BJ (cell line): ENCODE measurements around the gene KLF15. TPM values are rescaled to one million over a fixed set of nuclear protein-coding genes. Genes with fewer than 3 reads are reported as not detected.
A peak's percentile ranks its signal among the peaks of the same experiment; 100 is the strongest.

ENCODE experiments used
- CTCF ChIA-PET: fragments of 350-600 bp; formaldehyde crosslinking; extraction: SDS; loops from one replicate; lab custom pipeline; 2021; ENCODE audit warnings: antibody characterized with exemption, inconsistent platforms; lab: Yijun Ruan, JAX
- POLR2A ChIA-PET: fragments of 300-600 bp; sonication (Branson Sonifier 250); formaldehyde crosslinking; extraction: SDS; loops from one replicate; lab custom pipeline; 2021; ENCODE audit warnings: antibody characterized with exemption; lab: Charles Lee
- DNase-seq: peaks from one replicate; pipeline ENCODE4 v3.0.0-alpha.2; 2011; ENCODE audit warnings: low read depth
- H3K27me3 ChIP-seq: 2 replicates; pipeline ENCODE4 v1.6.0; 2011; ENCODE audit warnings: low read length; ENCODE audit not compliant: control insufficient read depth, insufficient read depth
- H3K36me3 ChIP-seq: 2 replicates; pipeline ENCODE4 v1.5.1; 2011; ENCODE audit warnings: low read length; ENCODE audit not compliant: control insufficient read depth, insufficient read depth
- H3K4me3 ChIP-seq: 2 replicates; pipeline ENCODE4 v1.5.1; 2011; ENCODE audit warnings: low read depth, mild to moderate bottlenecking, control low read depth, low read length
- polyA plus RNA-seq: library from polyadenylated mRNA; depleted of rRNA; stranded (reverse); fragments of >200 nt; gene quantifications from 2 replicates; pipeline ENCODE4 v1.2.3, GENCODE V29; 2011
- TF ChIP-seq, protein P1 (sequence below): IDR thresholded peaks from 2 replicates; pipeline ENCODE4 v1.5.1; 2011; ENCODE audit warnings: low read depth, mild to moderate bottlenecking, control low read depth, inconsistent platforms, low read length, moderate library complexity; ENCODE audit not compliant: insufficient read depth

Gene KLF15
- polyA plus RNA-seq, 1 experiment, result 0.44 TPM

DNA sequence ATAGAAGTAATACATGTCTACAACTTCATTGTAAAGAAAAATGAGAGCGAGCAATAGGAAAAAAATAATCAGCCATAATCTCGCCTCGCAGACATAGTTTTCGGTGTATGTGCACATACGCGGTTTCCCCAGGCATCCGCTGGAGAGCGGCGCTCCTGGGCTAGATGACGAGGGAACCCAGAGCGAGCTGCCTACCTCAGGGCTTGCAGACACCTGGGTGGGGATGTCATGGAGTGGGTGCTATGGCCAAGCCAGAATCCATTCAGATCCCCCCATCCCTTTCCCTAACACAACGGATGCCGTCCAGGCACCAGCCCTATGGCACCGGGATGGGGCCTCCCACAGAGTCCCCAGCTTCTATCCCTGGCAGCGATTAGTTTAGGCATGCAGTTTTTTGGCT lies 33.0 kb upstream of the KLF15 start:
- ChIA-PET CTCF (interaction anchor here (1.0 to 6.1 kb wide), 10 partner anchors 9 to 290 kb away, joined by 3 to 53 read pairs (median 6); no protein-coding TSS in a partner anchor), POLR2A (no interaction called here)
- Histone ChIP-seq H3K27me3 (peaks cover 15% of the 10 kb centered on the region), H3K4me3 (no peak overlapping the region), H3K36me3 (no peaks in the 10 kb centered on the region)
- DNase-seq, result no peak
- TF ChIP-seq, protein P1, sequence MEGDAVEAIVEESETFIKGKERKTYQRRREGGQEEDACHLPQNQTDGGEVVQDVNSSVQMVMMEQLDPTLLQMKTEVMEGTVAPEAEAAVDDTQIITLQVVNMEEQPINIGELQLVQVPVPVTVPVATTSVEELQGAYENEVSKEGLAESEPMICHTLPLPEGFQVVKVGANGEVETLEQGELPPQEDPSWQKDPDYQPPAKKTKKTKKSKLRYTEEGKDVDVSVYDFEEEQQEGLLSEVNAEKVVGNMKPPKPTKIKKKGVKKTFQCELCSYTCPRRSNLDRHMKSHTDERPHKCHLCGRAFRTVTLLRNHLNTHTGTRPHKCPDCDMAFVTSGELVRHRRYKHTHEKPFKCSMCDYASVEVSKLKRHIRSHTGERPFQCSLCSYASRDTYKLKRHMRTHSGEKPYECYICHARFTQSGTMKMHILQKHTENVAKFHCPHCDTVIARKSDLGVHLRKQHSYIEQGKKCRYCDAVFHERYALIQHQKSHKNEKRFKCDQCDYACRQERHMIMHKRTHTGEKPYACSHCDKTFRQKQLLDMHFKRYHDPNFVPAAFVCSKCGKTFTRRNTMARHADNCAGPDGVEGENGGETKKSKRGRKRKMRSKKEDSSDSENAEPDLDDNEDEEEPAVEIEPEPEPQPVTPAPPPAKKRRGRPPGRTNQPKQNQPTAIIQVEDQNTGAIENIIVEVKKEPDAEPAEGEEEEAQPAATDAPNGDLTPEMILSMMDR, result no peak

DNA sequence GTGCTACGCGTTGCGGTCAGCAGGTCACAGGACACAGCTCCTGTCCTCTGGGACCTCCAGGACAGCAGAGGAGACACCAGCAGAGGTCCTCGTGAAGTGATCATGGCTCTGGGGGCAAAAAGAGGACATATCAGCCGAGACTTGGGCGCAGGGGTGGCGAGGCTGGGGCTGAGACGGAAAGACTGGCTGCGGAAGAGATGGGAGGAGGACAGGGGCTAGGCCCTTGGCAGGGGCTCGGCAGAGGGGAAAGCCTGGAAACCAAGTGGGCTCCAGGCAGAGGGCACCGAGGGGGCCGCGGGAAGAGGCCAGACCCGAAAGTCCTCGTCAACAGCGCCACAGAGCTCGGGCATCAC lies 32.6 kb upstream of the KLF15 start:
- DNase-seq, result no peak

DNA sequence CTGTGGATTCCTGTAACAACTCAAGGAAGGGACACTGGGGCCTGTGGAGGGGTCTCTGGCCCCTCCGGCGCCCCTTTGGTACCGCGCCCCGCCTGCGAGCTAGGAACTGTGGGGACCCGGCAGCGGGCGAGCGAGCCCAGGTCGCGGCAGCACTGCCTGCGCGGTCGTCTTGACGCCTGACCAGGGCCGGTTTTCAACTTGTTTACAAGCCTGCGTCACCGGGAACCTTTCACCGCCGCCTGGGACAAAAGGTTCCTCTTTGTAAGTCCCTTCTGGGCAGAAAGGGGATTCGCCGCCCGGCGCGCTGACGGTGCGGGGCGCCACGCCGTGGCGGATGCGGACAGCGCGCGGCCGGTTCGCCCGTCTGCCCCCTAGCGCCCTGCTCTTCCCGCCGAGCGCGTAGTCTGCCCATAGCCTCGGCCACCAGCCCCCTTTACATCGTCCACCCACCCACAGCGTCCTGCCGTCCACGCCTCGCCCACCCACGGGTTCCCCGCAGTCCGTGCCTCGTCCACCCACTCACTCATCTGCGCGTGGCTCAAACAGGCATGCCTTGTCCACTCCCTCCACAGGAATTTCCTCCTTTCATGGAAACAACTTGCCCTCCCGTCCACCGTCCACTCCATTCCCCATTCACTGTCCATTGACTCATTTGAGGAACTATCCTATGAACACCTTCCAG lies 32.0 kb upstream of the KLF15 start:
- TF ChIP-seq, protein P1, result peak; percentile 76
- Histone ChIP-seq H3K4me3 (peak overlapping the region; percentile 41), H3K27me3 (peaks cover 12% of the 10 kb centered on the region), H3K36me3 (no peaks in the 10 kb centered on the region)
- ChIA-PET CTCF (interaction anchor here (0.6 to 6.1 kb wide), 24 partner anchors 10 to 282 kb away, joined by 3 to 53 read pairs (median 4); no protein-coding TSS in a partner anchor), POLR2A (interaction anchor here (0.7 kb wide), 1 partner anchor 15 kb away, joined by 5 read pairs; no protein-coding TSS in a partner anchor)
- DNase-seq, result peak; percentile 19

More for the DNA sequence above, 32.6 kb upstream of the KLF15 start:
- TF ChIP-seq, protein P1, result no peak
- H3K27me3 ChIP-seq, result peaks cover 15% of the 10 kb centered on the region
- ChIA-PET POLR2A (no interaction called here), CTCF (interaction anchor here (1.0 to 6.1 kb wide), 13 partner anchors 10 to 290 kb away, joined by 3 to 53 read pairs (median 4); no protein-coding TSS in a partner anchor)
- H3K36me3 ChIP-seq, result no peaks in the 10 kb centered on the region
- H3K4me3 ChIP-seq, result no peak overlapping the region

DNA sequence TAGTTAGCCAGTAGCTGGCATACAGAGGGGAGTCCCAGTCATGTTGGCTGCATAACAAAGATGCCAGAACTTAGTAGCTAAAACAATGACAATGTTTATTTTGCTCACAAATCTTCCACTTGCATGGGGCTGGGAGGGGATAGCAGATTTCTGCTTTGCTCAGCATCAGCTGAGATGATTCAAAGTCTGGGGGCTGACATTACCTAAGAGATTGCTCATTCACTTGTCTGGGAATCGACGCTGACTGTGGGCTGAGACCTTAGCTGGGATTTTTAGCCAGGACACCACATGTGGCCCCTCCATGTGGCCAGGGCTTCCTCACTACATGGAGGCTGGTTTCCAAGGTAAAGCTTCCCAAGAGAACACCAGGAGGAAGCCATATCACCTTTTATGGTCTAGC lies 24.8 kb upstream of the KLF15 start:
- no peak for DNase-seq
- peaks cover 6% of the 10 kb centered on the region for H3K27me3 ChIP-seq
- TF ChIP-seq, protein P1, result no peak
- ChIA-PET CTCF (interaction anchor here (1.2 to 2.3 kb wide), 4 partner anchors 14 to 248 kb away, joined by 3 to 5 read pairs (median 4); no protein-coding TSS in a partner anchor), POLR2A (no interaction called here)
- H3K4me3 ChIP-seq, result no peak overlapping the region
- no peaks in the 10 kb centered on the region for H3K36me3 ChIP-seq

DNA sequence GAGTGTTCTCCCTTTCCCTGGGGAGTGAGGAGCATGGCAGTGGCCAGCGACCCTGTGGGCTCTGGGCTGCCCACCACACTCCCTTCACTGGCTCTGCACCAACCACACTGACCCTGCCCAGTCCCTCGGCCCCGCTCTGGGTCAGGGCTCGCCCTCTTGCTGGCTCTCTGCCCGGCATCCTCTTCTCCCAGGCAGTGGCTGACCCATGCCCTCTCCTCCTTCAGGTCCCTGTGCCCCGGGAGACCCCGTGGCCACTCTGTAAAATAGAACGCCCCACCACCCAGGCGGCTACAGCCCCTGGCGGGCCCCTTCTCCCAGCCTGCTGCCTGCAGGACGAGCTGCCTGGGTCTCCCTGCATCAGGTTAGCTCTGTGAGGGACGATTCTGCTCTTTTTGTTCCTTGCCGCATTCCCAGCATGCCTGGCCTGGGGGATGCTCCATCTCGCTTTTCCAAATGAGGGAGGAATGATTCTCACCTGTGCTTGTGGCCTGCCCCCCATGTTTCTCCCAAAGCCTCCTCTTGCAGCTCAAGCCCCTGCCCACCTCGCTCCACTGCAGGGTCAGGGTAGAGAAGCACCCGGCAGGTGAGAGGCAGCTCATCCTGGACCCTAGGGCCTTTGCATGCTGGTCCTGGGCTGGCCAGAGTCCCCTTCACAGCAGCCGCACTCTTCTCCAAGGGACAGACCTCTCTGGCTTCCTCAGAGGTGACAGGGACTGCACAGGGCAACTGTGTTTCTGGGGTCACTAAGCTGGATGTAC lies 23.0 kb upstream of the KLF15 start:
- Histone ChIP-seq H3K4me3 (no peak overlapping the region), H3K36me3 (no peaks in the 10 kb centered on the region), H3K27me3 (peaks cover 6% of the 10 kb centered on the region)
- CTCF ChIA-PET, result interaction anchor here (0.9 to 3.9 kb wide), 6 partner anchors 9 to 246 kb away, joined by 3 to 10 read pairs (median 4); no protein-coding TSS in a partner anchor
- POLR2A ChIA-PET, result no interaction called here
- TF ChIP-seq, protein P1, result no peak
- no peak for DNase-seq
